Measurements from ENCODE around the gene C1QTNF8. TPM values are rescaled to one million over a fixed set of nuclear protein-coding genes. Genes with fewer than 3 reads are reported as not detected.

Gene C1QTNF8
- total RNA-seq, 1 donor from 2014 or later, result not detected

GRCh38 chr16:1121009-1121408 is 25.0 kb upstream of the C1QTNF8 start:
- H2AFZ ChIP-seq (replicated peaks), result no peak overlapping the region
- no peaks in the 10 kb centered on the region for H3K27me3 ChIP-seq
- peaks cover 17% of the 10 kb centered on the region for H3K4me1 ChIP-seq
- no peaks in the 10 kb centered on the region for H3F3A ChIP-seq (ENCODE audit: low read depth)
- H4K20me1 ChIP-seq (ENCODE audit: low read depth), result no peaks in the 10 kb centered on the region
- Mint-ChIP-seq H3K4me3 (no peak overlapping the region), H3K4me1 (peaks cover 9% of the 10 kb centered on the region), H3K27ac (no peak overlapping the region), H3K9me3 (no peaks in the 10 kb centered on the region), H3K36me3 (no peaks in the 10 kb centered on the region), H3K27me3 (ENCODE audit: insufficient read depth, low read depth) (peaks cover 2% of the 10 kb centered on the region)
- no peak overlapping the region for H3K27ac ChIP-seq
- no peak overlapping the region for H3K9ac ChIP-seq
- H3K36me3 ChIP-seq, result no peaks in the 10 kb centered on the region
- H3K4me2 ChIP-seq, result no peak overlapping the region
- no peak for DNase-seq (ENCODE audit: low spot score)
- H3K79me2 ChIP-seq (ENCODE audit: low read depth), result no peaks in the 10 kb centered on the region
- H3K9me3 ChIP-seq (ENCODE audit: low read depth), result no peaks in the 10 kb centered on the region
- no peak for TF ChIP-seq CTCF (IDR thresholded peaks at IDR 0.05)
- TF ChIP-seq EZH2 (IDR thresholded peaks at IDR 0.05), result no peak
- no peak for TF ChIP-seq EZH2phosphoT487 (IDR thresholded peaks at IDR 0.05)
- H3K4me3 ChIP-seq, result no peak overlapping the region

- Mint-ChIP-seq H3K4me3 (no peak overlapping the region), H3K36me3 (no peaks in the 10 kb centered on the region), H3K4me1 (peaks cover 7% of the 10 kb centered on the region), H3K27ac (no peak overlapping the region), H3K9me3 (no peaks in the 10 kb centered on the region), H3K27me3 (ENCODE audit: insufficient read depth, low read depth) (peaks cover 2% of the 10 kb centered on the region)
- no peaks in the 10 kb centered on the region for H3K79me2 ChIP-seq (ENCODE audit: low read depth)
- no peak overlapping the region for H2AFZ ChIP-seq (replicated peaks)
- no peak for DNase-seq (ENCODE audit: low spot score)
- no peaks in the 10 kb centered on the region for H3F3A ChIP-seq (ENCODE audit: low read depth)
- H3K4me3 ChIP-seq, result no peak overlapping the region
- H3K4me2 ChIP-seq, result no peak overlapping the region
- peaks cover 14% of the 10 kb centered on the region for H3K4me1 ChIP-seq
- TF ChIP-seq EZH2phosphoT487 (IDR thresholded peaks at IDR 0.05), result no peak
- TF ChIP-seq CTCF (IDR thresholded peaks at IDR 0.05), result no peak
- no peak for TF ChIP-seq EZH2 (IDR thresholded peaks at IDR 0.05)
- no peaks in the 10 kb centered on the region for H3K27me3 ChIP-seq
- no peaks in the 10 kb centered on the region for H3K9me3 ChIP-seq (ENCODE audit: low read depth)
- no peaks in the 10 kb centered on the region for H3K36me3 ChIP-seq
- no peaks in the 10 kb centered on the region for H4K20me1 ChIP-seq (ENCODE audit: low read depth)
- no peak overlapping the region for H3K27ac ChIP-seq
- no peak overlapping the region for H3K9ac ChIP-seq
These were observed 24.5 kb upstream of the C1QTNF8 start for GRCh38 chr16:1120577-1120941.

- no peak for DNase-seq (ENCODE audit: low spot score)
- no peaks in the 10 kb centered on the region for H3K36me3 ChIP-seq
- TF ChIP-seq CTCF (IDR thresholded peaks at IDR 0.05) (no peak), EZH2phosphoT487 (IDR thresholded peaks at IDR 0.05) (no peak), EZH2 (IDR thresholded peaks at IDR 0.05) (no peak)
- no peak overlapping the region for H3K27ac ChIP-seq
- H3K79me2 ChIP-seq (ENCODE audit: low read depth), result no peaks in the 10 kb centered on the region
- Mint-ChIP-seq H3K36me3 (no peaks in the 10 kb centered on the region), H3K4me1 (peaks cover 7% of the 10 kb centered on the region), H3K27ac (no peak overlapping the region), H3K4me3 (no peak overlapping the region), H3K9me3 (no peaks in the 10 kb centered on the region), H3K27me3 (ENCODE audit: insufficient read depth, low read depth) (peaks cover 3% of the 10 kb centered on the region)
- H3K9ac ChIP-seq, result no peak overlapping the region
- no peak overlapping the region for H2AFZ ChIP-seq (replicated peaks)
- H3K4me1 ChIP-seq, result peaks cover 12% of the 10 kb centered on the region
- no peak overlapping the region for H3K4me2 ChIP-seq
- H4K20me1 ChIP-seq (ENCODE audit: low read depth), result no peaks in the 10 kb centered on the region
- H3F3A ChIP-seq (ENCODE audit: low read depth), result no peaks in the 10 kb centered on the region
- no peaks in the 10 kb centered on the region for H3K27me3 ChIP-seq
- no peaks in the 10 kb centered on the region for H3K9me3 ChIP-seq (ENCODE audit: low read depth)
- H3K4me3 ChIP-seq, result no peak overlapping the region
These were observed 23.9 kb upstream of the C1QTNF8 start for GRCh38 chr16:1119766-1120576.

Measured in neural progenitor cell (in vitro differentiated cells).